ENCODE data around the gene ANO4.

Gene ANO4

GRCh38 chr12:100794441-100795173, at the start of gene ANO4:
TSS of gene ANO4 (plus strand) at chr12:100794776. CDS start at chr12:100901786, 107,010 bp downstream.
- DNase-seq = no peak

GRCh38 chr12:100745378-100746071, 49.1 kb upstream of the ANO4 start:
- DNase-seq = no peak

DNA sequence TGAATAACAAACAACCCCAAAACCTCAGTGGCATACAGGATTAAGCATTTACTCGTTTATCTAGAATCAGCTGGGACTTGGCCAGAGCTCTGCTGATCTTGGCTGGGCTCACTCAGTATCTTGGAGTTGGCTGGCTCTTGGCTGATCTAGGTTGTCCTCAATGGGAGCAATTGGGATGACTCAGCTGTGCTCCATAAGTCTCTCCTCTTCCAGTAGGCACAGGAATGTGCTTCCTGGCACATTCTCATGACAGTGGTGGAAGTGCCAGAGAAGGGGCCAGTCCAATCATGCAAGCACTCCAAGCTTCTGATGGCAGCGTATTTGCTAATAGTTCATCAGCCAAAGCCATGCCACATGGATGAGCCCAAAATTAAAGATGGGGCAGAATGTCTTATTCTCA, 41.7 kb upstream of the ANO4 start:
- no peak for DNase-seq

DNA sequence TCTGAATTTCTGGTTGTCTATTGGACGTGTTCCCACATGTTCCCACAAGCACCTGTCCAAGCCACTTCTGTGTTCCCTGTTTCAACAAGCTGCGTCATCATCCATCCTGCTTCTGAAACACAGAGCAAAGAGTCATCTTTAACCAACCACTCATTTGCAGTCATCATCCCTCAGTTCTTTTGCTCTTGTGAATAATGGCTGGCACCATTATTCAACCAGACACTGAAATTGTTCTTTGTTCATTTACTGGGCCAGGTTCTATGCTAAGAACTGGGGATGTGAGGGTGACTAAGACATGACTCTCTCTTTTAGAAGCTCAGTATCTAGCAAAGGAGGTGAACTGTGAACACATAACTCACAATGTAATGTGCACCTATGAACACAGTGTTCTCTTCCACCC, 40.7 kb upstream of the ANO4 start:
- no peak for DNase-seq

DNA sequence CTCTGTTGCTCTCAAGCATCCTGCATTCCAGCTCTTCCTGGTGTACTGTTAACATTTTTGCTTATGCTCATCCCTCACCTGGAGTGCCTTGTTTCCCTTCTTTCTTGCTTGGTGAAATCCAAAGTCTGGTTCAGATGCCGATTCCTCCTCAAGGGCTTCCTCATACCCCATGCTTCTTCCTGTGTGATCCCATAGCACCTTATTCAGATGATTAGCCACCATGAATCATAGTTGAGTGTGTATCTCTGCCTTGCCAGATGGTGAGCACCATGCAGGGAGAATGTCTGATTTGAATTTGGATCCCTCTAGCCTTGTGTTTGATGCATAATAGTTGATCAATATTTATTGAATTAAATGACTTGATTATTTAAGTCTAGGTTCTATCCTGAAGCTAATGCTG, 39.4 kb upstream of the ANO4 start:
- no peak for DNase-seq

DNA sequence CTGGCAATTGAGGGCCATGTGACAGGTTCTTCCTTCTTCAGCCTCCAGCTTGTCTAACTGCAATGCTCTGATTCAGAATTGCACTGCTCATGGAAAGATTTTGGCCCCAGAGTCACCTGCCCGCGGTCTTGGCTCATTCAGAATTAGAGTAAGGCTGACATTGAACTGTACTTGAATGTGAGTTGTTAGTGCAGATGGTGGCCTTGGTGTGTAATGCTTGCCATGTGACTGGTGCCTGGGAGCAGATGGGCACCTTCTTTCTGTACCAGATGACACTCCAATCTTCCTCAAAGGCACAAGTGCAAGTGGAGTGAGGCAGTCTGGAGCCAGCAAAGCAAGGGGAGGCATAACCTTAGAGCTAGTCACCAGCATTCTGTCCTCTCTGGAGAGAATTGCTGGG, 36.5 kb upstream of the ANO4 start:
- DNase-seq = no peak

- no peak for DNase-seq
Observed at GRCh38 chr12:100767371-100767770, 27.2 kb upstream of the ANO4 start.

DNA sequence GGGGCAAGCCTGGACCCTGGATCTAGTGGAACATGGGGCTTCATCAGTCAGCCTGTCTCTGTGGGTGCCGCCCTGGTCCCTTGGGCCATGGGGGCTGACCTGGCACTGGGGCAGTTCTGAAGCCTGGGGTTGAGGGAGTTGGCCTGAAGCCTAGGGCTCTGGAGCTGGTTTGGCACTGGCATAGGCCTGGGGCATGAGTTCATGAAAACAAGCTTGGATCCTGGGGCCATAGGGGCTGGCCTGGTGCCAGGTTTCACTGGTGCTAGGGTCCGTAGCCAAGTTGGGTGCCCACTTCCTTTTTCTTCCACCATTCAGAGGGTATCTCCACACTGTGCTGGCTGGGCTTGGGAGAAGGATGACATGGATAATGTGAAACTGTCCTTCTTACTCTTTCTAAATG, 26.6 kb upstream of the ANO4 start:
- no peak for DNase-seq

DNA sequence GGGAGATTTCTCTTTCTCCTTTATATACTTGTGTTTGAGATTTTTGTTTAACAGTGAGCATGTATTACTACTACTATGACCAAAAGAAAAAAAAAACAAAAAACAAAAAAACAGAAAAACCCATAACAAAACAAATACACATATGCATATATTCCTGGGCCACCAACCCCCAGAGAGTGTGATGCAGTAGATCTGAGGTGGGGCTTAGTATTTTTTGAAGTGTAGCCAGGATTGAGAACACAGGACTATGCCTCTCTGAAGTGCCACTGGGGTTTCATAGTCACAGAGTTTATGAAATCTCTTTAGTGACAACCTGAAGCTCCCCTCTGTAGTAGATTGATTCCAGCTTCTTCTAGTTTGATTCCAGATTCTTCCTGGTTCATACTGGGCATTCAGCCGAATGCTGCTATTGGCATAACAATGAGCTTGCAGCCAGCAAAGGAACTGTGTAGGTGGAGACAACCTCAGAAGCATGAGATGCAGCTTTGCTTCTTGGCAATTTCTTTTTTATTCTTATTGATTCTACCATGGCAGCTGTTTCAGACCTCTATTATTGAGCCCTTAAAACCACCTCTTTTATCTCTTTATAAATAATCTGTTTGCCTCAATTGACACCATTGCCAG, 15.5 kb upstream of the ANO4 start:
- DNase-seq = no peak

DNA sequence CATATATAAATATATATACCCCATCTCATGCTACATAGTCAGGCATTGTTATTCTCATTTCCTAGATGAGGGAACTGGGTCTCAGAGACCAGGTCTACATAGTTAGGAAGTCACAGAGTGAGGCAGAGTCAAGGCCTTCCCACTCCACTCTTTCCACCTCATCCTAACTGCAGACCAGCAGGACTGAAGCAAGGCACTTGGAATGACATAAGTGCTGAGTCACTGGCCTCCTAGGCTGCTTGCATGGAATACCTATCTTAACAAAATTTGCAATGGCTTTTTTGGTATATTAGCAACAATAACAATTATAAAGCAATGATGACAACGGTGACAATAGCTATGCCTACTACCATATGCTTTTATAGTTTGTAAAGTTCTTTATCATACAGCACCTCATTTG, 5.4 kb upstream of the ANO4 start:
- no peak for DNase-seq

DNA sequence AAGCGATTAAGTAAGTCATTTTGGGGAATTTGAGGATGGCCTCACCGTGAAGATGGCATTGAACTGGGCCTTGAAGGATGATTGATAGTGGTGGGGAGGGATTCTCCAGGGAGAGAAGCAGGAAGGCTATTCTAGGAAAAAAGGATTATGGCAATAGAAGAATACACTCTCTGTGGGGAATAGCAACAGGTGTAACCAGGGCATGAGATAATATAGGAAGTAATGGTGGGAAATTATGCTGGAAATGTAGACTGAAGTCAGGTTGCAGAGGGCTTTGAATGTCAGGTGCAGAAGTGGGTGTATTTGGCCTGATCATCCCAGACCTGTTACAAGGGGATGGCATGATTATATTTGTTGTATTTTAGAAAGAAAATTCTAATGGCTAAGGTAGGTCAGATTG, 4.6 kb upstream of the ANO4 start:
- DNase-seq = no peak

GRCh38 chr12:100790552-100790951, 4.0 kb upstream of the ANO4 start:
- no peak for DNase-seq

GRCh38 chr12:100793182-100793581, 1.4 kb upstream of the ANO4 start:
- no peak for DNase-seq

GRCh38 chr12:100795174-100795799, 711 bp downstream of the ANO4 start:
- no peak for DNase-seq

GRCh38 chr12:100795800-100796179, 1.2 kb downstream of the ANO4 start:
- no peak for DNase-seq

DNA sequence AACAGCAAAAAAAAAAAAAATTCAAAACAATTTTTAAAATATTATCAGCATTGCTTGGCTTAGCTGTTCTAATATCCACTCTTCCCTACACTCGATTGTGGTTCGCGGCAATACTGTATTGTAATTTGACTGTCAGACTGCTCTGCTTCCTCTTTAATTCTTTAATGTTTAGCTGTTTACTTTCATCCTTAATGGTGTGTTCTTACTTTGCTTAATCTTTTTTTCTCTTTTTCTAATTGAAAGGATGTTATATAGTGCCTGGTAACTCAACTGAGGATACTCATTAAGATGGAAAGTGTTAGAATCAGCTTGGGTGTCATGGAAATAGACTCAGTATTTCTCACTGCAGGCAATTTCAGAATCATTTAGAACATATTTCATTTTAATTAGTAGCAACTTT, 2.0 kb downstream of the ANO4 start:
- no peak for DNase-seq

- DNase-seq = no peak
Observed at GRCh38 chr12:100797246-100797645, 2.7 kb downstream of the ANO4 start.

DNA sequence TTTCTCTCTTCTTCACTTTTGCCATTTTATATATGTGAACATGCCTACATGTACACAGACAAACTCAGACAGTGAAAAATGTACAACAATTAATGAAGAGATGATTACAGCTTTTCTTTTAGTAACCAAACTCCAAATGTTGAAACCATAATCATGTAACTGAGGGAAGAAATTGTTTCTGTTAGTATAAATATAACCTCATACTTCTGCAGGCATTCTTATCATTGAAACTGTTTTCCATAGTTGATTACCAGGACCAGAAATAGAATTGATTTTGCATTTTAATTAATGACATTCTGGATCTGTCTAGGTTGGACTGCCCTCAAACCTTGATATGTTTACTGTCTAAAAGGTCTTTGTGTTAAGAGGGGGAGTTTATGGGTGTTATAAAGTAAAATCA, 3.2 kb downstream of the ANO4 start:
- no peak for DNase-seq

DNA sequence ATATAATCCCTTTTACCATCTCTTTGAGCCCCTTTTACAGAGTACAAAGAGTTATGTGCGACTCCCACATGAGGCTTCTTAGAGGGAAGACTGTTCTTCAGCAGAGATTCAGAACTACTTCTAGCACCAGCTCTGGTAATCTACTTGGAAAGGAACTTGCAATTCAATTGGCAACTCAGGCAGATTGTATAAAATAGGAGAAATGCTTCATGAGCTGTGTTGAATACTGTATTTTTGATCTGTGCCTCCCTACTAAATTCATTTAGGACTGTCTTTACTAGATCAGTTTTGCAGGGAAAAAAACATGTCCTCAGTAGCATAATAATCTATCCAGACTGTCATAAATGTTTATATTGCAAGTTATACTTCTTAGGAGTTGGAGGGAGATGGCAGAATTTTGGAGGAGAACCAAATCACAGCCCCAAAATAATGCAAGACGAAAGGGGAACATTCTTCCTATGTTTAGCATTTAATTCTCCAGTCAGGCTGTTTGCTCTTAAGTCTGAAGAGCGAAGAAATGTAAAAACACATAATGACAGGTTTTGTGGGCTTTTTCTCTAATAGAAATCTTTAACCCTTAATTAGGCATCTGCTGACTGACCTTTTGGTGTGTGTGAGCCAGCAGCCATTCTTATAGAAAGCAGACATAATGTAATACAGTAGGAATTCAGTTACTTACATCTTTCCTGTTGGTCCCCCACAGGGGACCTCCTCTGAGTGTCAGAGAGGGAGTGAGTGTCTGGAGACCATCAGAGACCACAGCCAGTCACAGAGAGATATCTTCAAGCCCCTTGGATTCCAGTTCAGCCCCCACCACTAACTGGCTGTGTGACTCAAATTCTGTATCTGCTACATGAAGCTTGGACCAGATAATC, 3.9 kb downstream of the ANO4 start:
- no peak for DNase-seq

GRCh38 chr12:100799770-100800169, 5.2 kb downstream of the ANO4 start:
- no peak for DNase-seq

DNA sequence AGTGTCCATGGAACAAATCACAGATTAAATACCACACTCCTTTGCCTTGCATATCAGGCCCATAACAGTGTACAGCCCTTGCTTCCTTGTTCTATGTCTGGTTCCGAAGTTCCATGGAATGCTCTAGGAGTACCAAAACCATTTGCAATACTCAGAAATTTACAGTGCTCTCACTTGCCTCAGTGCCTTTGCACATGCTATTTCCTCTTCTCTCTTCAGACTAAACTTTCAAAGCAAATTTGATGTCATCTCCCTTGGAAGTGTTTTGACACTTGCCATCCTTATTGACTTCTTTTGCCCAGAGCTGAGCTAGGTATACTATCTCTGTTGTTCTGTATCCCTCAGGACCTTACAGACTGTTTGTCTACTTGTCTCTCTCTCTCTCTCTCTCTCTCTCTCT, 6.1 kb downstream of the ANO4 start:
- DNase-seq = no peak

GRCh38 chr12:100801320-100801719, 6.7 kb downstream of the ANO4 start:
- no peak for DNase-seq

GRCh38 chr12:100808777-100809176, 14.2 kb downstream of the ANO4 start:
- DNase-seq = no peak

Measured in inflammatory macrophage treated with lipopolysaccharide for 4 hours (primary cell).